Esophagus muscularis mucosa (tissue), 4 donors: Measurements from ENCODE around the gene ADCY4. TPM values are rescaled to one million over a fixed set of nuclear protein-coding genes. Genes with fewer than 3 reads are reported as not detected.

ENCODE experiments used
- DNase-seq: peaks from one replicate; pipeline ENCODE4 v3.0.0-alpha.2; 2017; ENCODE audit errors: extremely low spot score
- H3K27ac ChIP-seq, 4 donors: fragments of 200-600 bp; sonication (generic); replicated peaks in 1 of 4; 1 replicate in 3 of 4; 2 replicates in 1 of 4; pipeline ENCODE4 v1.5.1; 2016 to 2019; ENCODE audit warnings: mild to moderate bottlenecking in 1 of 4
- H3K27me3 ChIP-seq, 4 donors: fragments of 200-600 bp; sonication (generic); one replicate each; pipeline versions ENCODE4 v1.5.1 to v1.6.0; 2016 to 2019
- H3K36me3 ChIP-seq, 4 donors: fragments of 200-600 bp; sonication (generic); one replicate each; pipeline ENCODE4 v1.5.1; 2016 to 2019
- H3K4me1 ChIP-seq, 4 donors: fragments of 200-600 bp; sonication (generic); one replicate each; pipeline ENCODE4 v1.5.1; 2016 to 2019
- H3K4me3 ChIP-seq, 4 donors: fragments of 200-600 bp; sonication (generic); 1 replicate in 2 of 4; 2 replicates in 2 of 4; pipeline ENCODE4 v1.5.1; 2016 to 2019; ENCODE audit warnings: mild to moderate bottlenecking in 4 of 4, moderate library complexity in 1 of 4
- H3K9me3 ChIP-seq, 4 donors: fragments of 200-600 bp; sonication (generic); 1 replicate in 3 of 4; 2 replicates in 1 of 4; pipeline ENCODE4 v1.5.1; 2016 to 2019
- CTCF ChIP-seq, 3 experiments: fragments of 200-600 bp in 2 of 3; fragments of 450-650 bp in 1 of 3; sonication (generic) in 2 of 3; IDR thresholded peaks; one replicate each; pipeline ENCODE4 v1.5.1; 2017 to 2019; ENCODE audit warnings: antibody characterized with exemption in 3 of 3, mild to moderate bottlenecking in 2 of 3, moderate library complexity in 1 of 3
- EP300 ChIP-seq: sonication (generic); formaldehyde crosslinking; IDR thresholded peaks from one replicate; pipeline ENCODE4 v1.6.1; 2017; ENCODE audit warnings: antibody characterized with exemption
- POLR2A ChIP-seq: fragments of 450-650 bp; IDR thresholded peaks from one replicate; pipeline ENCODE4 v1.6.1; 2017; ENCODE audit warnings: antibody characterized with exemption, moderate library complexity, mild to moderate bottlenecking, low read depth
- POLR2AphosphoS5 ChIP-seq, 2 donors: sonication (generic); formaldehyde crosslinking; IDR thresholded peaks; one replicate each; pipeline ENCODE4 v1.6.1; 2017; ENCODE audit warnings: antibody characterized with exemption in 2 of 2
- WGBS: methylation state at CpG from one replicate; pipeline ENCODE4 v1.1.5; 2018; 5-methylcytosine and 5-hydroxymethylcytosine counted together
- intact Hi-C: fragments of 100-400 bp; cut with DNase I; formaldehyde crosslinking; loops from one replicate; pipeline ENCODE4 v1.15.1; 2023
- total RNA-seq, 4 donors: library from RNA; depleted of rRNA; stranded (reverse); fragments of >200 nt; gene quantifications; one replicate each; pipeline versions ENCODE4 v1.1.0 to v1.2.1, GENCODE V29; 2016

ADCY4 gene
- total RNA-seq, 4 donors from 2014 or later = 21.5 to 36.9 (median 27.9) TPM

GRCh38 chr14:24349742-24350141 lies 14.9 kb upstream of the ADCY4 start:
- Histone ChIP-seq H3K36me3 (no peaks in the 10 kb centered on the region), H3K27me3 (peaks cover 0 to 6% (median 0%) of the 10 kb centered on the region in 4 donors), H3K4me3 (no peak overlapping the region), H3K27ac (no peak overlapping the region), H3K4me1 (peaks cover 0 to 23% (median 21%) of the 10 kb centered on the region in 4 donors), H3K9me3 (no peaks in the 10 kb centered on the region)
- intact Hi-C loops = no loop called here
- TF ChIP-seq POLR2A (no peak), CTCF (IDR thresholded peaks at IDR 0.05) (no peak), EP300 (no peak), POLR2AphosphoS5 (IDR thresholded peaks at IDR 0.05) (no peak)
- 75% methylated on average over 5 of the region's 5 CpGs for WGBS
- no peak for DNase-seq

GRCh38 chr14:24348186-24348585 lies 13.3 kb upstream of the ADCY4 start:
- no peak for TF ChIP-seq POLR2A
- no peaks in the 10 kb centered on the region for H3K9me3 ChIP-seq
- H3K4me1 ChIP-seq = peaks cover 0 to 11% (median 11%) of the 10 kb centered on the region in 4 donors
- no peak for DNase-seq
- intact Hi-C loops = no loop called here
- WGBS = 96% methylated on average over 2 of the region's 2 CpGs
- H3K4me3 ChIP-seq = no peak overlapping the region
- peaks cover 0 to 6% (median 0%) of the 10 kb centered on the region in 4 donors for H3K27me3 ChIP-seq
- no peaks in the 10 kb centered on the region for H3K36me3 ChIP-seq
- H3K27ac ChIP-seq = no peak overlapping the region

- no peak overlapping the region for H3K27ac ChIP-seq
- no peaks in the 10 kb centered on the region for H3K36me3 ChIP-seq
- no peak for DNase-seq
- H3K4me3 ChIP-seq = no peak overlapping the region
- peaks cover 0 to 9% (median 9%) of the 10 kb centered on the region in 4 donors for H3K4me1 ChIP-seq
- TF ChIP-seq POLR2AphosphoS5 (IDR thresholded peaks at IDR 0.05) = no peak
- intact Hi-C loops = no loop called here
- H3K27me3 ChIP-seq = peaks cover 0 to 6% (median 0%) of the 10 kb centered on the region in 4 donors
- WGBS = 67% methylated on average over 1 of the region's 1 CpG
- no peaks in the 10 kb centered on the region for H3K9me3 ChIP-seq
Observed at GRCh38 chr14:24347134-24347533, 12.3 kb upstream of the ADCY4 start.

- intact Hi-C loops = no loop called here
- TF ChIP-seq CTCF (IDR thresholded peaks at IDR 0.05) (no peak), EP300 (no peak), POLR2AphosphoS5 (IDR thresholded peaks at IDR 0.05) (no peak), POLR2A (no peak)
Observed at GRCh38 chr14:24343795-24344660, 9.2 kb upstream of the ADCY4 start.

GRCh38 chr14:24342889-24343288 lies 8.0 kb upstream of the ADCY4 start:
- Histone ChIP-seq H3K27me3 (peaks cover 0 to 26% (median 5%) of the 10 kb centered on the region in 4 donors), H3K4me3 (no peak overlapping the region), H3K9me3 (no peaks in the 10 kb centered on the region), H3K4me1 (peaks cover 15 to 17% (median 15%) of the 10 kb centered on the region in 4 donors), H3K27ac (no peak overlapping the region), H3K36me3 (no peaks in the 10 kb centered on the region)
- intact Hi-C loops = no loop called here
- TF ChIP-seq EP300 (no peak), POLR2A (no peak), POLR2AphosphoS5 (IDR thresholded peaks at IDR 0.05) (no peak), CTCF (IDR thresholded peaks at IDR 0.05) (no peak)
- WGBS = 80% methylated on average over 4 of the region's 4 CpGs
- no peak for DNase-seq

More at GRCh38 chr14:24343795-24344660, 9.2 kb upstream of the ADCY4 start:
- DNase-seq = no peak
- Histone ChIP-seq H3K9me3 (no peaks in the 10 kb centered on the region), H3K4me3 (no peak overlapping the region), H3K36me3 (no peaks in the 10 kb centered on the region), H3K27me3 (peaks cover 0 to 16% (median under 1%) of the 10 kb centered on the region in 4 donors), H3K27ac (no peak overlapping the region), H3K4me1 (peaks cover 6 to 7% (median 7%) of the 10 kb centered on the region in 4 donors)
- 82% methylated on average over 7 of the region's 7 CpGs for WGBS
